NCI-H187 treated with DMSO at 0.1 percent for 48 hours (cell line): ENCODE measurements around the gene FLNB.

Experiments
- DNase-seq: peaks from one replicate; lab custom pipeline; 2025; lab: John Stamatoyannopoulos, UW

Gene FLNB

DNA sequence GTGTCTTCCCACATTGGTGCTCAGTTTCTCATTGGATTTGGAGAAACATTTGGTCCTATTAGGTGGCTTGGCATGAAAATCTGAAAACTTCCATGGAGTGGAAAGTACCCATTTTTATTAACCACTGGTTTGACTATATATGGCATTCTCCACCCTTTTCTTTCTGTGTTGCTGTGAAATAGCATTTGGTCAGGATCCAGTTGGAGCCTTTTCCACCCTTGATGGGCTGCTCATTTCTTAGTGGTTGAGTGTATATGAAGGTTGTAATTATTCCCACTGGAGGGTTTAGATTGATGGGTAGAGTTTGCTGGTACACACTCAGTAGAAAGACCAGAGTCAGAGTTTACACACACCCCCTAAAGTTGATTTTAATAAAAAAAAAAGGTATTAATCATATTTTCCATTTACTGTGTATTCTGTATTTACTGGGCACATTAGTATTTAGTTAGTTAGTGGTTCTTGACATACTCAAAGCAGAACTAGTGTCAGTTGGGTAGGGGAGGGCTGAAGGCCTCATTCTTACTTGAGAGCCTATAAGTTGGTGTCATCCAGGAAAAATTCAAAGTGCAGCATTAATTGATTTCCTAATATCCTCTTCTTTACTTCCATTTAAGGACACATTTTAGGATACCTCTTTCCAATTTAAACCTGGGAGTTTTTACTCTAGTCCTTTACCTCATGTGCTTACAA is 69.5 kb downstream of the FLNB start:
- DNase-seq: no peak

DNA sequence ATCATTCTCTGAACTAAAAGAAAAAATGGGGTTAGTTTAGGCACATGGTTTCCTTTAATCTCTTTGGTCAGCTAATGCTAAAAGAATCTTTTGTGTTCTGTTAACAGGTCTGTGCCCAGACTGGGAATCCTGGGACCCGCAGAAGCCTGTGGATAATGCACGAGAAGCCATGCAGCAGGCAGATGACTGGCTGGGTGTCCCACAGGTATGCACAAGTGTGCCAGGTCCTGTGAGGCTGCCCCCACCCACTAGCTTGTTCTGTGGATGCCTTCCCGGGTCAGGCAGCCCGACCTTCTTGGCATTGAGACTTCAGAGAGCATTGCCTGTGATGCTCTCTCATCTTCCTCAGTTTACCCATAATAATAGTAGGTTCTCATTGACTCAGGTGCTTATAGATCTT is 70.4 kb downstream of the FLNB start:
- DNase-seq: no peak

GRCh38 chr3:58079773-58080172 is 71.6 kb downstream of the FLNB start:
- no peak for DNase-seq

DNA sequence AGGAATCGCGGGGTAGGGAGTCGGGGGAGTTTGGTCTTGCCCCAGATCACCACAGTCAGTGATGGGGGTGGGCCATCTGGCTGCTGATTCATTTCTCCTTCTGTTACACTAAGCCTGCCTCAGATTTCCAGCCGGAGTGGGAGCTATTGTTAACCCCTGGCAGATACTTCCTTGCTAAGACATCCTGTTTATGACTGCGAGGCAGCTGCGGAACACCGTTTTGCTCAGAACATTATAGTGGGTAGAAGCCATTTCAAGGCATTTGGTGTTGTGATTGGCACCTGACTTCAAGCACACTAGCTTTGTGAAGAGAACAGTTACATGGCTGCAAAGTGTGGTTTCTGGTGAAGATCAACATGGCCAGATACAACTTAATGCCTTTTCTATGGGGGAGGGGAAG is 73.8 kb downstream of the FLNB start:
- no peak for DNase-seq

- DNase-seq: no peak
Observed at GRCh38 chr3:58084166-58084565, 75.9 kb downstream of the FLNB start.

DNA sequence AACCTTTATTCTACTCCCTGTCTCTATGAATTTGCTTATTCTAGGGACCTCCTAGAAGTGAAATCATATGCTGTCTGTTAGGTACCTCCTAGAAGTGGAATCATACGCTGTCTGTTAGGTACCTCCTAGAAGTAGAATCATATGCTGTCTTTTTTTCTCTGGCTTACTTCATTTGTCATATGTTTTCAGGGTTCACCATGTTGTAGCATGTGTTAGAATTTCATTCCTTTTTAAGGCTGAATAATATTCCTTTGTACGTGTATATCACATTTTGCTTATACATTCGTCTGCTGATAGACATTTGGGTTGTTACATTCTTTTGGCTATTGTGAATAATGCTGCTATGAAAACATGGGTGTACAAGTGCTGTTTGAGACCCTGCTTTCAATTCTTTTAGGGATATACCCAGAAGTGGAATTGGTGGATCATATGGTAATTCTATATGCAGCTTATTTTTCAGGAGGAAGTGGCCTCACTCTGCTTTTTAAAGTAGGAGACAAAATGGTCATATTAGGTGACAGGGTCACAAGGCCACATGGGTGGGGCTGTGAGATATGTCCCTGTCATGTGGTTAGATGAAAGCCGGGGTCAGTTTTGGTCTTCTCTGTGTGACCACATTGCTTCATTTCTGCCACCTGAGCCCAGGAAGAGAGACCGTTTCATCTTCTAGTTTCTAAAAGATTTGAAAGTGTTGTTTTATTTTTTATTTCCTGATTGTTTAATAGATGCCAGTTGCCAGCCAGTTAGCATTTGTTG is 76.7 kb downstream of the FLNB start:
- DNase-seq: no peak

- DNase-seq: no peak
Observed at GRCh38 chr3:58085616-58086015, 77.4 kb downstream of the FLNB start.

DNA sequence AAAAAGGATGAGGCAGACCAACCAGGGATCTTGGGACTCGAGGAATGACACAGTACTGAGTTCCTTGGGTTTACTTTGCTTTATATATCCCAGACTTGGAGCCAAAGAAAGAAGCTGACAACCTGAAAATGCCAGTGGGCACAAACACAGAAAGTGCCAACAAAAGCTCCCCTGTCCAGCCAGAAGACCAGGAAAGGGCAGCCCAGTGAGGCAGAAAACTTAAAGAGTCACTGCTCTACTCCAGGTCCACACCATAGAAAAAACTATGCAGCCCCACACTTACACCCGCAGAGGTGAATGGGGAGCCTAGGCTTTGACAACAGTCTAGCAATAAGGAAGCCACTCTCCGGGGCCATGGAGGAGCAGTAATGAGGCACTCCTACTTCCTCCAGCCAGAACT is 80.3 kb downstream of the FLNB start:
- DNase-seq: no peak

- no peak for DNase-seq
Observed at GRCh38 chr3:58090351-58090750, 82.1 kb downstream of the FLNB start.

DNA sequence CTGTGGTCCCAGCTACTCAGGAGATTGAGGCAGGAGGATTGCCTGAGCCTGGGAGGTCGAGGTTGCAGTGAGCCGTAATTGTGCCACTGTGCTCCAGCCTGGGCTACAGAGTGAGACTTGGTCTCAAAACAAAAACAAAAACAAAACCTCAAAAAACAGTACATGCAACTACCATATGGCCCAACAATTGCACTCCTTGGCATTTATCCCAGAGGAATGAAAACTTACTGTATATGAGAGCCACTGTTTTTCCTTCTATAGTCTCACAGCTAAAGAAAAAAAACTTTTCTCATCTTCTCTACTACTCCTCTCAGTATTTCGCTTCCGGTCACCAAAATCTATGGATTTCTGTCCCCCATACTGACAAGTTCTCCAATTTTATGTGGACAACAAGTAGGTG is 84.3 kb downstream of the FLNB start:
- no peak for DNase-seq

- DNase-seq: no peak
Observed at GRCh38 chr3:58093574-58094195, 85.5 kb downstream of the FLNB start.

DNA sequence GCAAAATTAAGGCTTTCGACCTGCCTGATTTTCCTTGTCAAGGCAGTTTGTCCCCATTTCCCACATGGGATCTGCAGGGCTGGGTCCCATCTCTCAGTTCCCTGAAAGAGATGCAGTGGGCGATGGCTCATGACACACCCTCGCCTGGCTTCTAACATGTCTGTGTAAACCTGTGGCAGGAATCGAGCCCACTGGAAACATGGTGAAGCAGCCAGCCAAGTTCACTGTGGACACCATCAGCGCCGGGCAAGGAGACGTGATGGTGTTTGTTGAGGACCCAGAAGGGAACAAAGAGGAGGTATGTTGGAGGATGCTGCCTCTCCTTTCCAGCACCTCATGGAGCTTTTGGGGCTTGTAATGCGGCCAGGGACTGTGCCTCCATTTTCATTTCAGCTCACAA is 86.4 kb downstream of the FLNB start:
- DNase-seq: no peak

GRCh38 chr3:58095603-58096138 is 87.4 kb downstream of the FLNB start:
- DNase-seq: no peak

DNA sequence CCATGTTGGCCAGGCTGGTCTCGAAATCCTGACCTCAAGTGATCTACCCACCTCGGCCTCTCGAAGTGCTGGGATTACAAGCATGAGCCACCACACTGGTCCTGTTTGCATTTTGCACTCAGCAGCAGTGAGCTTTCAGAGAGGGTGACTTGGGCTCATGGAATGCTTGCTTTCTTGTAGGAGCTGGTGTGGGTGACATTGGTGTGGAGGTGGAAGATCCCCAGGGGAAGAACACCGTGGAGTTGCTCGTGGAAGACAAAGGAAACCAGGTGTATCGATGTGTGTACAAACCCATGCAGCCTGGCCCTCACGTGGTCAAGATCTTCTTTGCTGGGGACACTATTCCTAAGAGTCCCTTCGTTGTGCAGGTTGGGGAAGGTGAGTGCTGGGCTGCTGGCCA is 90.3 kb downstream of the FLNB start:
- no peak for DNase-seq

DNA sequence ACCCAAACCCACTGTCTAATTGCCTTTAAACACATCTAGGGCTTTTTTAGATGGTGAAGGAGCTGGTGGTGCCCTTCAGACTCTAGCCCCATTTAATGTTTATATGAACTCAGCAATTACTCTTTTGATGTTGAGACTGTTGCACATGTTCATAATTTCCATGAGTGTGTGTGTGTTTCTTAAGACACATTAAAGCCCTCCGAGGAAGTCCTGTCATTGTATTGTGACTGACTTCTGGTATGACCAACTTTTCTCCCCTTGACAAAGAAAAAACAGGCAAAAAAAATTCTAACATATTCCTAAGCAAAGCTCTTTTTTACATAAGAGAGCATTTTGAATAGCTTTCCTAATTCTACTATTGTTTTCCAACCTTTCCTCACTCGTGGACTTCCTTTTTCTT is 91.6 kb downstream of the FLNB start:
- no peak for DNase-seq

DNA sequence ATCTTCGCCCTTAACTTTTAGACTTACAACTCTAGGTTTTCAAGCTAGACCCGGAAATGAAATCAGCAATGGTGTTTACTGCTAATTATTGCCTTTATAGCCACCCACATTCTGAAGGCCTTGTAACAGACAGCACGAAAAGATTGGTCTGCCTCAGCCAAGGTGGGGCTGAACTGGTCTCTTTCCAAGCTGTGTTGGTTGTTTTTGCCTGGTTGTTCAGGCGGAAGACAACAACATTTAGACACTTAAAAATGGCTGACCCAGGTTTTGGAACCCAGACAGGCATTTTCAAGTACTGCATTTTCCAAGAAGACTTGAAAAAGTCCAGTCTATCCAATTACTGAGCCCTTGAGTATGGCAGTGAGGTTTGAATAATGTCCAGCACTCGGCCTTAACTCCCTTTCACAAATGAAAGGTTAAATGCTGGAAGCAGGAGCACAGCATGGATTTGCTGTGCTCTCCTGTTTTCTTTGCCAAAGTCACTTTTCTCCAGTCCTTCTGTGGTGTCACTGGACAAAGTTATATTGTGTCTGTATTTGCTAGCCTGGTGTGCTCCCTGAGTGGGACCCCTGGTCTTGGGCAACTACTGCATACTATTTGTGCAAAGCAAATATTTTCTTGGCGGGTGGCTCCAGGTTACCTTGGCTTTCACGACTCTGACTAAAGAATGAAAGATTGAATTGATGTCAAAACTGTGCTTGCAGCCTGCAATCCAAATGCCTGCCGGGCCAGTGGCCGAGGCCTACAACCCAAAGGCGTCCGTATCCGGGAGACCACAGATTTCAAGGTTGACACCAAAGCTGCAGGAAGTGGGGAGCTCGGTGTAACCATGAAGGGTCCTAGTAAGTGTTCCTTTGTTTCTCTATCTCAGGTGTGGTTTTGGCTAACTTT is 93.5 kb downstream of the FLNB start:
- no peak for DNase-seq

DNA sequence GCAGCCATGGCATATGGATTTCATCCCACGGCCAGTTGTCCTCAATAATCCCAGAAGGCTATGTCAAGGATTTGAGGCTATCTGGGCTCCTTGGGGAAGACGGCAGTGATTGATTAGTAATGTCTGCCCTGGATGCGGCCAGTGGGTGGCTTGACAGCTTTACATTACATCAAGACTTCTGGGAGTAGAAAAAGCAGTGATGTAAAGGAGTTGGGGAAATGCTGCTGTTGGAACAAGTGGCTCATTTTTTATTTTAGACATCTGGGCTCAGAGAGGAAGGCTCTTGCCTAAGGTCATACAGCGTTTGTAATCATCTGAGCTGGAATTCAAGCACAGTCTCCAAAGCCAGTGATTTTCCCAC is 94.1 kb downstream of the FLNB start:
- no peak for DNase-seq

DNA sequence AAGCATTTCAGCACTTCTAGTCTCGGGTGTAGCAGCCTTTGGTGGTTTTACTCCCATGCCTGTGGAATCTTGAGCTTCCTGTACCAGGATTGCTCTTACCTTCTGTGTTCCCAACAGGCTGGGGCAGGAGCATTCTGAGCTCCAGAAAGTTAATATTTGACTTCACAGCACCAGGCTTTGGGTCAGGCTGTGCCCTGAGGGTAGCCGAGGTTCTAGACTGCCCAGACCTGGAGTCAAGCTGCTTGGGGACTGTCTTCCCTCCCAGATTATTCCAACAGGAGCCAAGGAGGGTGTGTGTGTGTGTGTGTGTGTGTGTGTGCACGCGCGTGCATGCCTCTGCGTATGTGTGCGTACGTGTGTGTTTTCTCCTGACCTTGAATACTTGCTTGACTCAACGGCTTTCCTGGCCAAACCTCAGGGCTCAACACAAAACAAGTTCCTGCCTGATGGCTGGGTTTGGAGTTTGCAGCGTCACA is 94.8 kb downstream of the FLNB start:
- no peak for DNase-seq

GRCh38 chr3:58104151-58104550 is 95.9 kb downstream of the FLNB start:
- DNase-seq: no peak

DNA sequence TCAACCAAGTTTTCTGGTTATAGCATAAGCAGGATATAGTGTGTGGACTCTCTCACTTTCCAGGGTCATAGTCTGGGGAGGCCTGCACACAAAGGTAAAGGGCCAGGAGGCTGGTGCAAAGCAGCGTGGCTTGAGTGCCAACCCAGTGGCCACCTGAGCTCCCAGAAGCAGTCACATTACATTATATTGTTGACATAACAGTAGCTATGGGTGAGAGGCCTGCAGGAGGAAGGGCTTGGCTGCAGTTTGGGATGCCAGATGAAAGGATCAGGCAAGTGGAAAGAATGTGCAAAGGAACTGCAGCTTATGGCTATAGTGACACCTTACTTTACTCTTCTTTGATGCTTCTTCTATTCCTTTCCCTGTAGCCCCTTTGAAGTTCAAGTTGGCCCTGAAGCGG is 96.5 kb downstream of the FLNB start:
- no peak for DNase-seq

DNA sequence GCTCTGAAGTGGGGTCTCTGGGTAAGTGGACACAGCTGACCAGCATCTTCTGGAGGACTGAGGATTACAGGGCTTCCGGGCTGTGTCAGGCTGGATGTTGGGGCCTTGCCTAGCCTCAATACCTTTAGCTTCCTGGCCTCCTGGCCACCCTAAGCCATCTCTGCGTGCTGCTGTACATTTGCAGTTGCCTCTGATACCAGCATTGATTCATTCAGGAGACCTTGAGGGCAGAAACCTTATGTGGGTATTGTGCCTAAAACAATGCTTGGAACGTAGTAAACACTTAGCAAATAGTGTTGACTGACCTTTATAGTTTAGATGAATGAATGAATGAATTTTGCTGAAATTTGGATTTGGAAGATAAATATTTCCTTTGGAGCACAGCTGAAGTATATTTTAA is 97.0 kb downstream of the FLNB start:
- DNase-seq: no peak

DNA sequence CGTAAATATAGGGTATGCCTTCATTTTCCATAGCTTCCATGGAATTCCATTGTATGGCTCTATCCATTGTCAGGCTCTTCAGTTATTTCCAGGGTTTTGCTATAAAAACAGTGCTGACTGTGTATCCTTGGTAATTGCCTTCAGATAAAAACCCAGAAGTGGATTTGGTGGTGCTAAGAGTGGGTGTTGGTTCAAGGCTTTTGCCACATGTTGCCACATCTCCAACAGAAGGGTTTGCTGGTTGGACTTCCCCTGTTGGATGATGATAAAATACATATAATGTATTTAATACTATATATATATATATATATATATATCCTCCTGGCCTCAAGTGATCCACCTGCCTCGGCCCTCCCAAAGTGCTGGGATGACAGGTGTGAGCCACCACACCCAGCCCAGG is 97.8 kb downstream of the FLNB start:
- no peak for DNase-seq
